Measurements from ENCODE around the gene RNU6-8.

RNU6-8 gene

GRCh38 chr14:32246751-32247150 is 43.7 kb upstream of the RNU6-8 start:
- no peak overlapping the region for H3K27ac ChIP-seq
- no peak for TF ChIP-seq CTCF (conservative IDR thresholded peaks at IDR 0.05; ENCODE audit: low read depth)
- POLR2A ChIA-PET (ENCODE audit: low non-redundant PET) = no interaction called here
- CTCF ChIA-PET = no interaction called here
- DNase-seq (ENCODE audit: low spot score) = no peak

GRCh38 chr14:32244404-32244803 is 41.3 kb upstream of the RNU6-8 start:
- TF ChIP-seq CTCF (conservative IDR thresholded peaks at IDR 0.05; ENCODE audit: low read depth) = no peak
- no peak for DNase-seq (ENCODE audit: low spot score)
- ChIA-PET CTCF (interaction anchor here (0.6 kb wide), 1 partner anchor 318 kb away, joined by 4 read pairs; no protein-coding TSS in a partner anchor), POLR2A (ENCODE audit: low non-redundant PET) (no interaction called here)
- H3K27ac ChIP-seq = no peak overlapping the region

- TF ChIP-seq CTCF (conservative IDR thresholded peaks at IDR 0.05; ENCODE audit: low read depth) = no peak
- ChIA-PET CTCF (no interaction called here), POLR2A (ENCODE audit: low non-redundant PET) (no interaction called here)
- DNase-seq (ENCODE audit: low spot score) = no peak
- no peak overlapping the region for H3K27ac ChIP-seq
These were observed 30.2 kb upstream of the RNU6-8 start for GRCh38 chr14:32233260-32233659.

GRCh38 chr14:32232481-32232880 is 29.4 kb upstream of the RNU6-8 start:
- ChIA-PET CTCF (interaction anchor here (0.6 kb wide), 1 partner anchor 9 kb away, joined by 3 read pairs; no protein-coding TSS in a partner anchor), POLR2A (ENCODE audit: low non-redundant PET) (no interaction called here)
- no peak for DNase-seq (ENCODE audit: low spot score)
- no peak overlapping the region for H3K27ac ChIP-seq
- no peak for TF ChIP-seq CTCF (conservative IDR thresholded peaks at IDR 0.05; ENCODE audit: low read depth)

GRCh38 chr14:32230695-32231280 is 27.7 kb upstream of the RNU6-8 start:
- DNase-seq (ENCODE audit: low spot score) = peak; percentile 32
- H3K27ac ChIP-seq = peak overlapping the region; percentile 71
- POLR2A ChIA-PET (ENCODE audit: low non-redundant PET) = no interaction called here
- CTCF ChIA-PET = no interaction called here
- TF ChIP-seq CTCF (conservative IDR thresholded peaks at IDR 0.05; ENCODE audit: low read depth) = no peak

- no peak overlapping the region for H3K27ac ChIP-seq
- ChIA-PET POLR2A (ENCODE audit: low non-redundant PET) (no interaction called here), CTCF (no interaction called here)
- DNase-seq (ENCODE audit: low spot score) = peak; percentile 72
- TF ChIP-seq CTCF (conservative IDR thresholded peaks at IDR 0.05; ENCODE audit: low read depth) = no peak
These were observed 27.1 kb upstream of the RNU6-8 start for GRCh38 chr14:32230181-32230580.

All from RWPE1 (cell line).